GM20000 (cell line): ENCODE data around the gene MYO6.

Experiments
- DNase-seq: peaks from one replicate; pipeline ENCODE4 v3.0.0; 2012; ENCODE audit warnings: low spot score
- TF ChIP-seq, protein P1 (sequence below): IDR thresholded peaks from 2 replicates; pipeline ENCODE4 v1.5.1; 2012; ENCODE audit warnings: mild to moderate bottlenecking, control low read depth; ENCODE audit errors: extremely low read depth, missing control alignments

Gene MYO6

DNA sequence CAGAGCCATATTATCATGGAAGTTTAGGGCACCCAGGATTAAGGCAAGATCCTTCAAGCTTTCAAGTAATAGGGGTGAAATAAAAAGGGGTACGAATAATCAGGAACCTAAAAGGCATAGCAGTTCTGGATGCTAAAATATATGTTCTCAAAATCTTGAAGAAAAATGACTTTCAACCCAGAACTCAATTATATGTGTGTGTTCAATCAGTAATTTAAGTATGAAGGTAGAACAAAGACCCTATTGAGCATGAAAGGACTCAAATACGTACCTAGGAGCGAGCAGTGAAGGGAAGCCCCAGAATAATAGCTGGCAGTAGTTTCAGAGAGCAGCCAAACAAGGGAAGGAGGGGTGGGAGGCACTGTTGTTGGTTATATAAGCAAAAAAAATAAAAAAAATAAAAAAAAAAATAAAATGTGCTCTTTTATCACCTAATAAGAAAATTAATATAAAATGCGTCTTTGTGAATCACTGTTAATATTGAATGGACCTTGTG is 45.4 kb downstream of the MYO6 start:
- DNase-seq = no peak
- TF ChIP-seq, protein P1, sequence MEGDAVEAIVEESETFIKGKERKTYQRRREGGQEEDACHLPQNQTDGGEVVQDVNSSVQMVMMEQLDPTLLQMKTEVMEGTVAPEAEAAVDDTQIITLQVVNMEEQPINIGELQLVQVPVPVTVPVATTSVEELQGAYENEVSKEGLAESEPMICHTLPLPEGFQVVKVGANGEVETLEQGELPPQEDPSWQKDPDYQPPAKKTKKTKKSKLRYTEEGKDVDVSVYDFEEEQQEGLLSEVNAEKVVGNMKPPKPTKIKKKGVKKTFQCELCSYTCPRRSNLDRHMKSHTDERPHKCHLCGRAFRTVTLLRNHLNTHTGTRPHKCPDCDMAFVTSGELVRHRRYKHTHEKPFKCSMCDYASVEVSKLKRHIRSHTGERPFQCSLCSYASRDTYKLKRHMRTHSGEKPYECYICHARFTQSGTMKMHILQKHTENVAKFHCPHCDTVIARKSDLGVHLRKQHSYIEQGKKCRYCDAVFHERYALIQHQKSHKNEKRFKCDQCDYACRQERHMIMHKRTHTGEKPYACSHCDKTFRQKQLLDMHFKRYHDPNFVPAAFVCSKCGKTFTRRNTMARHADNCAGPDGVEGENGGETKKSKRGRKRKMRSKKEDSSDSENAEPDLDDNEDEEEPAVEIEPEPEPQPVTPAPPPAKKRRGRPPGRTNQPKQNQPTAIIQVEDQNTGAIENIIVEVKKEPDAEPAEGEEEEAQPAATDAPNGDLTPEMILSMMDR = no peak

- TF ChIP-seq, protein P1 = no peak
- no peak for DNase-seq
Measured at GRCh38 chr6:75794954-75795739, 46.1 kb downstream of the MYO6 start.

GRCh38 chr6:75796723-75797122 is 47.7 kb downstream of the MYO6 start:
- TF ChIP-seq, protein P1 = no peak
- DNase-seq = no peak

DNA sequence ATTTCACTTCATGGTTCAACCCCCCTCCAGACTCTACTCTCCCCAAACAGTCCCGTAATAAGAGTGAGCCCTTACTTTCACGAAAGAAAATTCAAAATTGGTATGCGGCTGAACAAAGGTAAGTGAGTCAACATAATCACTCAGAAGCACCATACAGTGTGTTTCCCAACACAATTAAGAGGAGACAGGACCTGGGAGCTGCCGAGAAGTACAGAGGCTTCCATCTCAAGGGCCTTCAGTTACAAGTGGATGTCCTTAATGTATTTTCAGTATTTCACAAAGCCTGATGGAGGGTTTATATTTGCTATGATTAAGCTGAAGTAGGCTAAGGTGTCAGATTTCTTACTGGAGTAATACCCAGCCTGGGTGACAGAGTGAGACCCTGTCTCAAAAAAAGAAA is 51.1 kb downstream of the MYO6 start:
- DNase-seq = no peak
- TF ChIP-seq, protein P1 = no peak

GRCh38 chr6:75800708-75801505 is 51.9 kb downstream of the MYO6 start:
- TF ChIP-seq, protein P1 = no peak
- no peak for DNase-seq

- DNase-seq = no peak
Measured at GRCh38 chr6:75802366-75802765, 53.3 kb downstream of the MYO6 start.

More at GRCh38 chr6:75802366-75802765, 53.3 kb downstream of the MYO6 start:
- TF ChIP-seq, protein P1 = no peak
